Measurements from ENCODE around the gene CORIN.

CORIN gene

GRCh38 chr4:47836641-47837093 lies 1.2 kb downstream of the CORIN start:
- no peak for FAIRE-seq
- no peak for DNase-seq (ENCODE audit: low spot score)

GRCh38 chr4:47835494-47835893 lies 2.4 kb downstream of the CORIN start:
- no peak for FAIRE-seq
- DNase-seq (ENCODE audit: low spot score): no peak

GRCh38 chr4:47831026-47831679 lies 6.7 kb downstream of the CORIN start:
- DNase-seq (ENCODE audit: low spot score) (no peak), FAIRE-seq (no peak)

GRCh38 chr4:47830265-47831025 lies 7.4 kb downstream of the CORIN start:
- DNase-seq (ENCODE audit: low spot score): no peak
- FAIRE-seq: no peak

GRCh38 chr4:47829438-47829837 lies 8.4 kb downstream of the CORIN start:
- FAIRE-seq (no peak), DNase-seq (ENCODE audit: low spot score) (no peak)

GRCh38 chr4:47827343-47828047 lies 10.4 kb downstream of the CORIN start:
- FAIRE-seq: no peak
- DNase-seq (ENCODE audit: low spot score): no peak

- FAIRE-seq (no peak), DNase-seq (ENCODE audit: low spot score) (no peak)
Measured at GRCh38 chr4:47824840-47825239, 13.0 kb downstream of the CORIN start.

GRCh38 chr4:47819178-47819577 lies 18.7 kb downstream of the CORIN start:
- DNase-seq (ENCODE audit: low spot score): no peak

GRCh38 chr4:47817275-47817674 lies 20.6 kb downstream of the CORIN start:
- FAIRE-seq (no peak), DNase-seq (ENCODE audit: low spot score) (no peak)

More at GRCh38 chr4:47819178-47819577, 18.7 kb downstream of the CORIN start:
- no peak for FAIRE-seq

- FAIRE-seq (no peak), DNase-seq (ENCODE audit: low spot score) (no peak)
Measured at GRCh38 chr4:47816748-47817147, 21.1 kb downstream of the CORIN start.

- DNase-seq (ENCODE audit: low spot score): no peak
- FAIRE-seq: no peak
Measured at GRCh38 chr4:47814618-47815295, 23.1 kb downstream of the CORIN start.

- no peak for FAIRE-seq
- DNase-seq (ENCODE audit: low spot score): no peak
Measured at GRCh38 chr4:47809654-47810203, 28.1 kb downstream of the CORIN start.

GRCh38 chr4:47804598-47804997 lies 33.3 kb downstream of the CORIN start:
- DNase-seq (ENCODE audit: low spot score) (no peak), FAIRE-seq (no peak)

GRCh38 chr4:47801481-47802002 lies 36.3 kb downstream of the CORIN start:
- DNase-seq (ENCODE audit: low spot score): no peak
- no peak for FAIRE-seq

GRCh38 chr4:47798165-47798564 lies 39.7 kb downstream of the CORIN start:
- no peak for DNase-seq (ENCODE audit: low spot score)
- FAIRE-seq: no peak

GRCh38 chr4:47791965-47792364 lies 45.9 kb downstream of the CORIN start:
- no peak for FAIRE-seq
- DNase-seq (ENCODE audit: low spot score): no peak

GRCh38 chr4:47790105-47790504 lies 47.8 kb downstream of the CORIN start:
- DNase-seq (ENCODE audit: low spot score) (no peak), FAIRE-seq (no peak)

- FAIRE-seq (no peak), DNase-seq (ENCODE audit: low spot score) (no peak)
Measured at GRCh38 chr4:47788126-47788525, 49.7 kb downstream of the CORIN start.

GRCh38 chr4:47786958-47787370 lies 50.9 kb downstream of the CORIN start:
- no peak for FAIRE-seq
- no peak for DNase-seq (ENCODE audit: low spot score)

- FAIRE-seq: no peak
Measured at GRCh38 chr4:47785153-47785552, 52.7 kb downstream of the CORIN start.

GRCh38 chr4:47784222-47784621 lies 53.6 kb downstream of the CORIN start:
- no peak for FAIRE-seq
- no peak for DNase-seq (ENCODE audit: low spot score)

More at GRCh38 chr4:47785153-47785552, 52.7 kb downstream of the CORIN start:
- DNase-seq (ENCODE audit: low spot score): no peak

Measured in urothelium cell line (cell line).